Suprapubic skin (tissue), 4 donors: ENCODE data around the gene LIN52. TPM values are rescaled to one million over a fixed set of nuclear protein-coding genes. Genes with fewer than 3 reads are reported as not detected.

Experiments used
- DNase-seq, 2 donors: peaks; one replicate each; pipeline ENCODE4 v3.0.0-alpha.2; 2019; ENCODE audit warnings: low spot score in 2 of 2
- H3K27ac ChIP-seq: fragments of 200-600 bp; sonication (generic); one replicate; pipeline ENCODE4 v1.5.1; 2019
- H3K27me3 ChIP-seq: fragments of 200-600 bp; sonication (generic); one replicate; pipeline ENCODE4 v1.5.1; 2019
- H3K36me3 ChIP-seq: fragments of 200-600 bp; sonication (generic); one replicate; pipeline ENCODE4 v1.5.1; 2019
- H3K4me1 ChIP-seq: fragments of 200-600 bp; sonication (generic); one replicate; pipeline ENCODE4 v1.5.1; 2019
- H3K4me3 ChIP-seq: fragments of 200-600 bp; sonication (generic); one replicate; pipeline ENCODE4 v1.5.1; 2019; ENCODE audit warnings: mild to moderate bottlenecking
- H3K9me3 ChIP-seq: fragments of 200-600 bp; sonication (generic); one replicate; pipeline ENCODE4 v1.5.1; 2019
- EP300 ChIP-seq: sonication (generic); formaldehyde crosslinking; IDR thresholded peaks from one replicate; pipeline ENCODE4 v1.6.1; 2017; ENCODE audit warnings: antibody characterized with exemption
- POLR2A ChIP-seq, 2 donors: fragments of 450-650 bp; IDR thresholded peaks; one replicate each; pipeline ENCODE4 v1.6.1; 2017; ENCODE audit warnings: antibody characterized with exemption in 2 of 2, mild to moderate bottlenecking in 2 of 2, moderate library complexity in 2 of 2
- POLR2AphosphoS5 ChIP-seq, 3 donors: sonication (generic); formaldehyde crosslinking; IDR thresholded peaks; one replicate each; pipeline ENCODE4 v1.6.1; 2017; ENCODE audit warnings: antibody characterized with exemption in 3 of 3
- WGBS: methylation state at CpG from one replicate; pipeline ENCODE4 v1.1.5; 2018; 5-methylcytosine and 5-hydroxymethylcytosine counted together
- total RNA-seq, 4 donors: library from RNA; depleted of rRNA; stranded (reverse); fragments of >200 nt; gene quantifications; one replicate each; pipeline ENCODE4 v1.1.0, GENCODE V29; 2016
- TF ChIP-seq, protein P1 (sequence below), 2 donors: fragments of 200-600 bp in 1 of 2; fragments of 450-650 bp in 1 of 2; sonication (generic) in 1 of 2; IDR thresholded peaks; one replicate each; pipeline ENCODE4 v1.5.1; 2016 to 2019; ENCODE audit warnings: antibody characterized with exemption in 2 of 2, mild to moderate bottlenecking in 1 of 2, moderate library complexity in 1 of 2

LIN52 gene
- total RNA-seq, 4 donors from 2014 or later, result 3.9 to 7.4 (median 5.2) TPM

DNA sequence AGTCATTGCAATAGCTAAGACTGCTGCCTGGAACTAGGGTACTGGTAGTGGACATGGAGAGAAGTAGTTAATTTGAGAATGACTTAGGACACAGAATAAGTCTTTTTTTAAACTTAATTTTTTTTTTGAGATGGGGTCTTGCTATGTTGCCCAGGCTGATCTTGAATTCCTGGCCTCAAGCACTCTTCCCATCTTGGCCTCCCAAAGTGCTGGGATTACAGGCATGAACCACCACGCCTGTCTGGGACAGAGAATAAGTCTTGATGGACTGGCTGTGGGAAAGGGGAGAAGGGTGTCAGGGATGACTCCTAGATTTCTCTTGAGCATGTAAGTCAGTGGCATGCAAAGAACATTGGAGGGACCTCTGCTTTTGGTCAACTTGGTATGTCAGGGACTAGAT is 42.9 kb downstream of the LIN52 start:
- no peak for DNase-seq
- WGBS, result 100% methylated on average over 1 of the region's 1 CpG
- Histone ChIP-seq H3K4me3 (no peak overlapping the region), H3K36me3 (no peaks in the 10 kb centered on the region), H3K4me1 (no peaks in the 10 kb centered on the region), H3K9me3 (no peaks in the 10 kb centered on the region), H3K27me3 (no peaks in the 10 kb centered on the region), H3K27ac (no peak overlapping the region)
- no peak for TF ChIP-seq POLR2A (IDR thresholded peaks at IDR 0.05)
- no peak for TF ChIP-seq POLR2AphosphoS5 (IDR thresholded peaks at IDR 0.05)
- TF ChIP-seq, protein P1, sequence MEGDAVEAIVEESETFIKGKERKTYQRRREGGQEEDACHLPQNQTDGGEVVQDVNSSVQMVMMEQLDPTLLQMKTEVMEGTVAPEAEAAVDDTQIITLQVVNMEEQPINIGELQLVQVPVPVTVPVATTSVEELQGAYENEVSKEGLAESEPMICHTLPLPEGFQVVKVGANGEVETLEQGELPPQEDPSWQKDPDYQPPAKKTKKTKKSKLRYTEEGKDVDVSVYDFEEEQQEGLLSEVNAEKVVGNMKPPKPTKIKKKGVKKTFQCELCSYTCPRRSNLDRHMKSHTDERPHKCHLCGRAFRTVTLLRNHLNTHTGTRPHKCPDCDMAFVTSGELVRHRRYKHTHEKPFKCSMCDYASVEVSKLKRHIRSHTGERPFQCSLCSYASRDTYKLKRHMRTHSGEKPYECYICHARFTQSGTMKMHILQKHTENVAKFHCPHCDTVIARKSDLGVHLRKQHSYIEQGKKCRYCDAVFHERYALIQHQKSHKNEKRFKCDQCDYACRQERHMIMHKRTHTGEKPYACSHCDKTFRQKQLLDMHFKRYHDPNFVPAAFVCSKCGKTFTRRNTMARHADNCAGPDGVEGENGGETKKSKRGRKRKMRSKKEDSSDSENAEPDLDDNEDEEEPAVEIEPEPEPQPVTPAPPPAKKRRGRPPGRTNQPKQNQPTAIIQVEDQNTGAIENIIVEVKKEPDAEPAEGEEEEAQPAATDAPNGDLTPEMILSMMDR (IDR thresholded peaks at IDR 0.05), result no peak
- TF ChIP-seq EP300, result no peak

GRCh38 chr14:74133833-74134481 is 49.2 kb downstream of the LIN52 start:
- H3K4me3 ChIP-seq, result no peak overlapping the region
- no peaks in the 10 kb centered on the region for H3K27me3 ChIP-seq
- no peaks in the 10 kb centered on the region for H3K36me3 ChIP-seq
- no peak for TF ChIP-seq EP300
- no peak for TF ChIP-seq POLR2AphosphoS5 (IDR thresholded peaks at IDR 0.05)
- TF ChIP-seq, protein P1 (IDR thresholded peaks at IDR 0.05), result no peak
- no peak for TF ChIP-seq POLR2A (IDR thresholded peaks at IDR 0.05)
- DNase-seq, result no peak
- H3K27ac ChIP-seq, result no peak overlapping the region
- WGBS, result 75% methylated on average over 3 of the region's 3 CpGs
- H3K9me3 ChIP-seq, result no peaks in the 10 kb centered on the region
- no peaks in the 10 kb centered on the region for H3K4me1 ChIP-seq

DNA sequence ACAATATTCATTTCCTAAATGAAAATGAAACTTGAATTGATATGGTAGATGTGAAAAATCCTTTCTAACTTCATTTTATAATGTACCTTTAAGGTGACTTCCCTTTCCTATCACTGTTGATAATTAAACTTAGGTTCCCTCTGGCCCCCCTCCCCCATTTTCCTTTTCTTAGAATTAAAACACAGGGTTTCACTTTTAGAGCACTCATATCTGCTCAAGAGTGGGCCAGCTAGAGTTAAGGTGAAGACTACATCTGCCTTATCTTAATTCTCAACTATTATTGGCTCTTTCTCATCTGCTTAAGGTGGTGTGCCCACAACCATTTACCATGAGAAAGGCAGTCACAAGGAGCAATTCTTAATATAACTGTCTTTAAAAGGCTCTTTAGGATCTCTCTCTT is 49.7 kb downstream of the LIN52 start:
- DNase-seq, result no peak
- no peak overlapping the region for H3K4me3 ChIP-seq
- H3K36me3 ChIP-seq, result no peaks in the 10 kb centered on the region
- H3K9me3 ChIP-seq, result no peaks in the 10 kb centered on the region
- no peaks in the 10 kb centered on the region for H3K27me3 ChIP-seq
- H3K27ac ChIP-seq, result no peak overlapping the region
- H3K4me1 ChIP-seq, result no peaks in the 10 kb centered on the region
- TF ChIP-seq, protein P1 (IDR thresholded peaks at IDR 0.05), result no peak
- TF ChIP-seq POLR2A (IDR thresholded peaks at IDR 0.05) (no peak), POLR2AphosphoS5 (IDR thresholded peaks at IDR 0.05) (no peak), EP300 (no peak)

GRCh38 chr14:74135426-74135825 is 50.7 kb downstream of the LIN52 start:
- no peaks in the 10 kb centered on the region for H3K9me3 ChIP-seq
- no peak overlapping the region for H3K27ac ChIP-seq
- no peaks in the 10 kb centered on the region for H3K4me1 ChIP-seq
- no peaks in the 10 kb centered on the region for H3K36me3 ChIP-seq
- 92% methylated on average over 1 of the region's 1 CpG for WGBS
- H3K4me3 ChIP-seq, result no peak overlapping the region
- TF ChIP-seq POLR2AphosphoS5 (IDR thresholded peaks at IDR 0.05), result no peak
- TF ChIP-seq, protein P1 (IDR thresholded peaks at IDR 0.05), result no peak
- TF ChIP-seq EP300, result no peak
- no peak for TF ChIP-seq POLR2A (IDR thresholded peaks at IDR 0.05)
- DNase-seq, result no peak
- no peaks in the 10 kb centered on the region for H3K27me3 ChIP-seq

GRCh38 chr14:74140374-74140850 is 55.7 kb downstream of the LIN52 start:
- peak; percentile 73 to 83 for DNase-seq
- WGBS, result 51% methylated on average over 8 of the region's 8 CpGs
- H3K36me3 ChIP-seq, result no peaks in the 10 kb centered on the region
- H3K4me1 ChIP-seq, result peaks cover 13% of the 10 kb centered on the region
- TF ChIP-seq, protein P1 (IDR thresholded peaks at IDR 0.05), result no peak
- TF ChIP-seq POLR2AphosphoS5 (IDR thresholded peaks at IDR 0.05), result no peak
- no peak for TF ChIP-seq POLR2A (IDR thresholded peaks at IDR 0.05)
- no peak for TF ChIP-seq EP300
- no peaks in the 10 kb centered on the region for H3K27me3 ChIP-seq
- no peaks in the 10 kb centered on the region for H3K9me3 ChIP-seq
- no peak overlapping the region for H3K27ac ChIP-seq
- H3K4me3 ChIP-seq, result no peak overlapping the region
